MM.1S (cell line): Measurements from ENCODE around the gene LRRC43.

Source experiments
- DNase-seq: peaks from one replicate; pipeline ENCODE4 v3.0.0-alpha.2; 2015
- H2AFZ ChIP-seq: fragments of 300-600 bp; sonication (generic); 2 replicates; pipeline ENCODE4 v1.6.0; 2016; ENCODE audit warnings: antibody characterized with exemption, low read length
- H3F3A ChIP-seq: fragments of 300-600 bp; sonication (generic); 2 replicates; pipeline ENCODE4 v1.6.1; 2016; ENCODE audit warnings: mild to moderate bottlenecking, antibody characterized with exemption, low read length, moderate library complexity, mixed read lengths; ENCODE audit not compliant: insufficient read depth
- H3K27ac ChIP-seq: fragments of 300-600 bp; sonication (generic); 2 replicates; pipeline ENCODE4 v1.5.1; 2016; ENCODE audit warnings: mild to moderate bottlenecking, low read length
- H3K27me3 ChIP-seq: fragments of 300-600 bp; sonication (generic); replicated peaks from 2 replicates; pipeline ENCODE4 v1.6.0; 2016; ENCODE audit warnings: low read length; ENCODE audit not compliant: insufficient read depth
- H3K36me3 ChIP-seq: fragments of 300-600 bp; sonication (generic); replicated peaks from 2 replicates; pipeline ENCODE4 v1.6.1; 2016; ENCODE audit warnings: mild to moderate bottlenecking, low read length, mixed read lengths; ENCODE audit not compliant: insufficient read depth
- H3K4me1 ChIP-seq: fragments of 300-600 bp; sonication (generic); 2 replicates; pipeline ENCODE4 v1.6.1; 2016; ENCODE audit warnings: low read length, mixed read lengths
- H3K4me2 ChIP-seq: fragments of 300-600 bp; sonication (generic); 2 replicates; pipeline ENCODE4 v1.6.0; 2016; ENCODE audit warnings: low read depth, low read length
- H3K4me3 ChIP-seq: fragments of 300-600 bp; sonication (generic); 2 replicates; pipeline ENCODE4 v1.5.1; 2016; ENCODE audit warnings: low read length, mixed read lengths
- H3K79me2 ChIP-seq: fragments of 300-600 bp; sonication (generic); 2 replicates; pipeline ENCODE4 v1.6.1; 2016; ENCODE audit warnings: mixed run types, low read length, mixed read lengths
- H3K9ac ChIP-seq: fragments of 300-600 bp; sonication (generic); 2 replicates; pipeline ENCODE4 v1.6.1; 2016; ENCODE audit warnings: low read length, mixed read lengths
- H3K9me2 ChIP-seq: fragments of 300-600 bp; sonication (generic); replicated peaks from 2 replicates; pipeline ENCODE4 v1.6.1; 2016; ENCODE audit warnings: mild to moderate bottlenecking, low read length, mixed read lengths; ENCODE audit not compliant: insufficient read depth
- H3K9me3 ChIP-seq: fragments of 300-600 bp; sonication (generic); replicated peaks from 2 replicates; pipeline ENCODE4 v1.6.1; 2016; ENCODE audit warnings: mild to moderate bottlenecking, low read length, mixed read lengths; ENCODE audit not compliant: insufficient read depth
- H4K20me1 ChIP-seq: fragments of 300-600 bp; sonication (generic); 2 replicates; pipeline ENCODE4 v1.6.1; 2016; ENCODE audit warnings: mild to moderate bottlenecking, low read length, moderate library complexity, mixed read lengths; ENCODE audit not compliant: insufficient read depth
- CTCF ChIP-seq: fragments of 300-600 bp; sonication (generic); IDR thresholded peaks from 2 replicates; pipeline ENCODE4 v1.5.1; 2016; ENCODE audit warnings: antibody characterized with exemption, low read length, mixed read lengths
- EZH2 ChIP-seq: fragments of 300-600 bp; sonication (generic); optimal IDR thresholded peaks from 2 replicates; pipeline ENCODE3; 2017; ENCODE audit warnings: low read depth, mild to moderate bottlenecking, antibody characterized with exemption, low read length, mixed read lengths
- EZH2phosphoT487 ChIP-seq: fragments of 300-600 bp; sonication (generic); IDR thresholded peaks from 2 replicates; pipeline ENCODE4 v1.6.1; 2018; ENCODE audit warnings: antibody characterized with exemption, low read length

LRRC43 gene

DNA sequence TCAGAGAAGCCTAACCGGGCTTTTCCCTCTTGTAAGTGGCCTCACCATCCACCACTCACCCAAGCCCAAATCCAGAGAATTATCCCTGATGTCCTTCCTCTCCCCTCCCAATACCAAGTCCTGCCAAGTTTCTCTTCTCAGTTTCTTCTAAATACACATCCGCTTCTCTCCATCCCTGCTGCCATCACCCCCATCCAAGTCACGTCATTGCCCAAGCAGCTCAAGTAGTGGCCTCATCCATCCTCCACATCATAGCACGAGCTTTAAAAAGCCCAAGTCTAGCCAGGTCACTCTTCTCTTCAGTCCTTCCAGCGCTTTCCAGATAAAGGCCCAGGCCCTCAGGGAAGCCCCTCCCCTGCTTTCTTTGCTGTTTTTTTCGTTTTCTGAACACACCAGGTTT is 34.3 kb upstream of the LRRC43 start:
- Histone ChIP-seq H3K79me2 (no peaks in the 10 kb centered on the region), H3K9me2 (no peaks in the 10 kb centered on the region), H2AFZ (no peak overlapping the region), H3K4me1 (no peaks in the 10 kb centered on the region), H3F3A (no peaks in the 10 kb centered on the region), H3K36me3 (no peaks in the 10 kb centered on the region), H3K4me2 (no peak overlapping the region), H3K9ac (no peak overlapping the region), H3K27me3 (no peaks in the 10 kb centered on the region), H4K20me1 (no peaks in the 10 kb centered on the region), H3K4me3 (no peak overlapping the region), H3K27ac (no peak overlapping the region), H3K9me3 (no peaks in the 10 kb centered on the region)
- no peak for TF ChIP-seq EZH2phosphoT487
- TF ChIP-seq CTCF: no peak
- no peak for TF ChIP-seq EZH2
- DNase-seq: no peak

DNA sequence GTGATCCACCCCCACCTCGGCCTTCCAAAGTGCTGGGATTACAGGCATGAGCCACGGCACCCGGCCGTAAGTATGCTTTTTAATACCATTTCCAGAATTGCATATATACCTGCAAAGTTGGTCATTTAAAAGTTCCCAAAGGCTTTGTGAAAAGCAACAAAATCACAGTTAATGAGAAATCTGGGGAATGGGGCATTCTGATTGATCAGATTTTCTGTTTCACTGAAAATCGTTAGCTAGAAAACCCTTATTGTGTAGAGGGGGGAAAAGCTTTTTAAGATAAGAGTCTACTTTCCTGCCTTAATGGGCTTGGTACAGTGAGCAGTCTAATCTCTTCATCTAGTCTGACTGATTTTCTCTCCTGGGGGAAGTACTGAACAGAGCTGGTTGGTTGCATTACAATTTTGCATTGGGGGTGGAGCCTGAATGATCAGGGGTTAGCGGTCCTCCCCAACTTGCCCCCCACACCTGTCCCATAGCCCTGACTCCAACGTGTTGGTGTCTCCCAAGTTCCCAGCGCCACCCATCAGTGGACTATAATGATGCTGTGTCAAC is 32.7 kb upstream of the LRRC43 start:
- Histone ChIP-seq H4K20me1 (no peaks in the 10 kb centered on the region), H2AFZ (no peak overlapping the region), H3K9me2 (no peaks in the 10 kb centered on the region), H3K79me2 (no peaks in the 10 kb centered on the region), H3K9ac (no peak overlapping the region), H3F3A (no peaks in the 10 kb centered on the region), H3K36me3 (no peaks in the 10 kb centered on the region), H3K4me1 (no peaks in the 10 kb centered on the region), H3K9me3 (no peaks in the 10 kb centered on the region), H3K4me3 (no peak overlapping the region), H3K27me3 (no peaks in the 10 kb centered on the region), H3K4me2 (no peak overlapping the region), H3K27ac (no peak overlapping the region)
- no peak for TF ChIP-seq EZH2phosphoT487
- TF ChIP-seq EZH2: no peak
- no peak for DNase-seq

DNA sequence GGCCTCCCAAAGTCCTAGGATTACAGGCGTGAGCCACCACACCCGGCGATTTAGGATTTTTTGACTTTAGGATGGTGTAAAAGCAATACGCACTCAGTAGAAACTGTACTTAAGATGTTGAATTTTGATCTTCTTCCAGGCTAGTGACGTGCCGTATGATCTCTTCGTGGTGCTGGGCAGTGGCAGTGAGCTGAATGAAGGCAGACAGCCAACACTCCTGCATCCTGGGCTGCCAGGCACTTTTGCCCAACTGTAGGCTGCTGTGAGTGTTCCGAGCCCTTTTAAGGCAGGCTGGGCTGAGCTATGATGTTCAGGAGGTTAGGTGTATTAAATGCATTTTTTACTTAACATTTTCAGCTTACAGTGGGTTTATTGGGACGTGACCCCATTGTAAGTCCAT is 30.2 kb upstream of the LRRC43 start:
- Histone ChIP-seq H3K9ac (no peak overlapping the region), H3K36me3 (no peaks in the 10 kb centered on the region), H3F3A (no peaks in the 10 kb centered on the region), H3K27ac (no peak overlapping the region), H3K4me3 (no peak overlapping the region), H3K4me2 (no peak overlapping the region), H4K20me1 (no peaks in the 10 kb centered on the region), H3K79me2 (no peaks in the 10 kb centered on the region), H3K9me2 (no peaks in the 10 kb centered on the region), H3K27me3 (no peaks in the 10 kb centered on the region), H2AFZ (no peak overlapping the region), H3K4me1 (no peaks in the 10 kb centered on the region), H3K9me3 (no peaks in the 10 kb centered on the region)
- DNase-seq: no peak
- no peak for TF ChIP-seq CTCF

- TF ChIP-seq EZH2phosphoT487 (no peak), EZH2 (no peak), CTCF (no peak)
- H3K27me3 ChIP-seq: no peaks in the 10 kb centered on the region
Observed at GRCh38 chr12:122155705-122156104, 27.2 kb upstream of the LRRC43 start.

More at GRCh38 chr12:122155705-122156104, 27.2 kb upstream of the LRRC43 start:
- Histone ChIP-seq H3K9ac (no peak overlapping the region), H2AFZ (no peak overlapping the region), H3K4me2 (no peak overlapping the region), H3K79me2 (no peaks in the 10 kb centered on the region), H3K36me3 (no peaks in the 10 kb centered on the region), H3K9me2 (no peaks in the 10 kb centered on the region), H3K4me3 (no peak overlapping the region), H3K9me3 (no peaks in the 10 kb centered on the region), H4K20me1 (no peaks in the 10 kb centered on the region), H3F3A (no peaks in the 10 kb centered on the region), H3K4me1 (no peaks in the 10 kb centered on the region), H3K27ac (no peak overlapping the region)
- no peak for DNase-seq
